HG02798 (cell line): ENCODE measurements around the gene MMS19.

ENCODE experiments used
- ATAC-seq: cut with Tn5 transposase; IDR thresholded peaks from one replicate; pipeline ENCODE4 v1.9.1; 2021; ENCODE audit warnings: mild to moderate bottlenecking; ENCODE audit not compliant: unreplicated experiment, poor library complexity

The MMS19 gene

GRCh38 chr10:97498076-97498840 lies at the start of gene MMS19:
Gene MMS19 (minus strand): TSS chr10:97498422. CDS start chr10:97498384, 38 bp downstream.
- ATAC-seq = peak; percentile 95

GRCh38 chr10:97547962-97548361 lies 49.7 kb upstream of the MMS19 start:
- ATAC-seq = no peak

DNA sequence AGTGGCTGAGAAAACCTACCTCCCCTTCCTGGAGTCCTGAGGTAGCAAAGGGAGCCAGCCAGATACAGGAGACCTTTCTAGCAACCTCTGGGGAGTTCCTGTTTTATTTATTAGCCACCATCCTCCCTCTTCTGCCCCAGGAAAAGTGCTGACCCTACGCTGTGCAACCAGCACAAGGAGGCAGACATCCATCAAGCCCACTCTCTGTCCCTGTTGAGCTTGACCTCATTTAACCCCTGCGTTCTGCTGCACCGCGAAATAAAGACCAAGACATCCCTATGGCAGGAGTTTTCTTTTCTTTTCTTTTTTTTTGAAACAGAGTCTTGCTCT lies 49.0 kb upstream of the MMS19 start:
- ATAC-seq = no peak

DNA sequence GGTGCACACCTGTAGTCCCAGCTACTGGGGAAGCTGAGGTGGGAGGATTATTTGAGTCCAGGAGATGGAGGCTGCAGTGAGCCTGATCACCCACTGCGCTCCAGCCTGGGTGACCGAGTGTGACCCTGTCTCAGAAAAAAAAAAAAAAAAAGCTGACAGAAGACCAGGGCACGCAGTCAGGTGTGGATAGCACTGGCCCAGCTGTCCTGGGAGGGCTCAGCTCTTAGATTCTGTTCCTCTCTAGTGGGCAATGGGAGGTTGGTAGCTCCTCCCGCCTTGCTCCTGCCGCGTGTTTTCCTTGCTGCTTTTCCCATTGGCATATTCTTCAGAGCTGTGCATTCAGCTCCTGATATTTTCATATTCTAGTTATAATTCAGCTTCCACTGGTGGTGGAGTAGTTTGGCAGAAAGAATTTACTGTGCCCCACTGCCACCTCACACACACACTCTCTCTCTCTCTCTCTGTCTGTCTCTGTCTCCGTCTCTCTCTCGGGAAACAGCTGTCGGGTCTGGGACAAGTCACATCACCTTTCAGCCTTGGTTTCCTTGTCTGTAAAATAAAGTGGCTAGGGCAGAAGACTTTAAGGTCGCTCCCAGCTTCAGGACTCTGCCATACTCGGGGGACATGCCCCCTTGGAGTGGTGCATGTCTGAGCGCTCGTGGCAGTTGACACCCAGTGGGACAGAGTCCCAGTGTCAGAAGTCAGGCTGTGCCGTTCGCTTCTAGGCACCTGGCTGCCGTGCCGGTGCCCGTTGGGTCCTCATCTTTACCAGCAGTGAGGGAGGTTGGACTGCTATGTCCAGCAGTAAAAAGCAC lies 48.4 kb upstream of the MMS19 start:
- ATAC-seq = no peak

GRCh38 chr10:97543025-97543546 lies 44.9 kb upstream of the MMS19 start:
- no peak for ATAC-seq

- no peak for ATAC-seq
Measured at GRCh38 chr10:97542169-97543024, 44.2 kb upstream of the MMS19 start.

DNA sequence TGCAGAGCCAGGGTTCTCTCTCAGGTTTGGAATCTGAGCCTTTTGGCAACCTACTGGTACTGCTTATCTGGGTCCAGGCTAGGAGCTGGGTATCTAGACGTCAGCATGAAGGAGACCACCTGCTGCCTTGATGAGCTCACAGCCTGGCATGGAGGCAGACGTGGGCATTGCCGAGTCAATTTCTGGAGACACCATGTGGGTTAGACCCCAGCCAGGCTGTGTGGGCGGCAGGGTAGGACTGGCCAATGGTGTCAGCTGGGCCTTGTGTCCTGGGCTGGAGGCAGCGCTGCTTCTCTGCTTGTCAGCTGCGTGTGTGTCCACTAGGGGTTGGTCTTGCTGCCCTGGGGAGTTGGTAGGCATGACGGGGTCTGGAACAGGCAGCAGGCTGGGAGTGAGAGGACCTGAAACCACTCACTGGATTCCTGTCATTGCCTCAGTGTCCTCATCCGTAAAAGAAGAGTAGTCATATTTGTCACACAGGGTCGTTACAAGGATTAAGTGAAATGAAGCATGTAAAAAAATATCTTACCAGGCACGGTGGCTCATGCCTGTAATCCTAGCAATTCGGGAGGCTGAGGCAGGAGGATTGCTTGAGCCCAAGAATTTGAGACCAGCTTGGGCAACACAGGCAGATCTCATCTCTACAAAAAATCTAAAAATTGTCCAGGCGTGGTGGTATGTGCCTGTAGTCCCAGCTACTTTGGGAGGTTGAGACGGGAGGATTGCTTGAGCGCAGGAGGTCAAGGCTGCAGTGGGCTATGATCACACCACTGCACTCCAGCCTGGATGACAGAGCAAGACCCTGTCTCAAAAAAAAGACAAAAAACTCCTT lies 42.7 kb upstream of the MMS19 start:
- no peak for ATAC-seq

DNA sequence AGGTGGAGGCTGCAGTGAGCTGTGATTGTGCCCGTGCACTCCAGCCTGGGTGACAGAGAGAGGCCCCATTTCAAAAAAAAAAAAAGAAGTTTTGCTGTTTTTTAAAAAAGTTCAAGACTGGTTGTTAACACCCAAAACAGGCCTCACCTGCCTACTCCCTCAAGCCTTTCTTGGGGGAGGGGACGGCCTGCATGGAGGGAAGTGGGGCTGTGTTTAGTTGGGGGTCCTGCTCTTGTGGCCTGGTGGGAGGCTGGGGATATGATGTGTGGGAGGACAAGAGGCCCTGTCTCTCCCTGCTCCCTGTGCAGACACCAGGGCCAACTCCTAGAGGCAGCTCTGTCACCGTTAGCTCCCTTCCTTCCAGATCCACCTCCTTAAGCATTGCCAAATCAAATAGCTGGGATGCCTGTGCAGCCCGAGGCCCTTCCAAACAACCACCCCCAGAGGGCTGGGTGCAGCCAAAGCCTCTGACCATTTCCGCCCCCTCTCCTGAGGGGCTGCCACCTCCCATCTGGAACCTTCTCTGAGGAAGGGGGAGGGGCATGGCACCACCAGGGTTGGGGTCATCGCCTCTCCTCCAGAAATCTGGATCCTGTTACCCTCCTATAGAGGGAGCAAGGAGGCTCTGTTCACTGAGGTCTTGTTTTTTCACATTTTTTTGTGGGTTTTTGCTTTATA lies 41.4 kb upstream of the MMS19 start:
- ATAC-seq = no peak

- ATAC-seq = no peak
Measured at GRCh38 chr10:97538839-97539238, 40.6 kb upstream of the MMS19 start.

- no peak for ATAC-seq
Measured at GRCh38 chr10:97538411-97538810, 40.2 kb upstream of the MMS19 start.

GRCh38 chr10:97537186-97537869 lies 39.1 kb upstream of the MMS19 start:
- ATAC-seq = no peak

- peak; percentile 48 for ATAC-seq
Measured at GRCh38 chr10:97534746-97535367, 36.6 kb upstream of the MMS19 start.

GRCh38 chr10:97533888-97534287 lies 35.7 kb upstream of the MMS19 start:
- ATAC-seq = no peak

- ATAC-seq = no peak
Measured at GRCh38 chr10:97532935-97533671, 34.9 kb upstream of the MMS19 start.

- ATAC-seq = no peak
Measured at GRCh38 chr10:97531401-97531986, 33.3 kb upstream of the MMS19 start.

GRCh38 chr10:97529685-97530465 lies 31.7 kb upstream of the MMS19 start:
- ATAC-seq = no peak
